ENCODE data around the gene ZBTB22.

Gene ZBTB22

DNA sequence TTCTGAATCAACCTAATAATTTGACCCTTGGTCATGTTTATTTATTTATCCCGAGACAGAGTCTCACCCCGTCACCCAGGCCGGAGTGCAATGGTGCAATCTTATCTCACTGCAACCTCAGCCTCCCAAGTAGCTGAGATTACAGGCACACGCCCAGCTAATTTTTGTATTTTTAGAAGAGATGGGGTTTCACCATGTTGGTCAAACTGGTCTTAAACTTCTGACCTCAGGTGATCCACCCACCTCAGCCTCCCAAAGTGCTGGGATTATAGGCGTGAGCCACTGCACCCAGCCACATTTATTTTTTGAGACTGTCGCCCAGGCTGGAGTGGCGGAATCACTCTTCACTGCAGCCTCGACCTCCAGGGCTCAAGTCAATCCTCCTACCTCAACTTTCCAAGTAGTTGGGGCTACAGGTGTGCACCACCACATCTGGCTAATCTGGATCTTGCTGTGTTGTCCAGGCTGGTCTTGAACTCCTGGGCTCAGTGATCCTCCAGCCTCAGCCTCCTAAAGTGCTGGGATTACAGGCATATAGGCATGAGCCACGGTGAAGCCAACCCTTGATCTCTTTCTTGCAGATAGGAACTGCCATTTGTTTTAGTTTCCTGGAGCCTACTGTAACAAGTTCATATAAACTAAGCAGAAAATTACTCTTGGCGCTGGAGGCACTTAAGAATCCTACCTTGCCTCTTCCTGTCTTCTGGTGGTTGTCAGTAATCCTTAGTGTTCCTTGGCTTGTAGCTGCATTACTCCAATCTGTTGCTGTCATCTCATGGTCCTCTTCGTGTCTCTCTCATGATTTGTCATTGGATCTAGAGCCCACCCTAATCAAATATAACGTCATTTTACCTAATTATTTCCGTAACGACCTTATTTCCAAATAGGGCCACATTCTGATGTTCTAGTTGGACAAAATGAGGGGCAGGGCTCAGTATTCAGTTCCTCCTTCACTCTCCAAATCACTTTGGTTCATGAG, 43.3 kb downstream of the ZBTB22 start:
- no peak for DNase-seq
- TF ChIP-seq GATA1 (IDR thresholded peaks at IDR 0.05; ENCODE audit: low read depth, low read length) (no peak), POLR2A (IDR thresholded peaks at IDR 0.05; ENCODE audit: low read length) (peak; percentile 42)

- TF ChIP-seq POLR2A (IDR thresholded peaks at IDR 0.05; ENCODE audit: low read length) (no peak), GATA1 (IDR thresholded peaks at IDR 0.05; ENCODE audit: low read depth, low read length) (no peak)
- no peak for DNase-seq
Measured at GRCh38 chr6:33273129-33273923, 44.2 kb downstream of the ZBTB22 start.

DNA sequence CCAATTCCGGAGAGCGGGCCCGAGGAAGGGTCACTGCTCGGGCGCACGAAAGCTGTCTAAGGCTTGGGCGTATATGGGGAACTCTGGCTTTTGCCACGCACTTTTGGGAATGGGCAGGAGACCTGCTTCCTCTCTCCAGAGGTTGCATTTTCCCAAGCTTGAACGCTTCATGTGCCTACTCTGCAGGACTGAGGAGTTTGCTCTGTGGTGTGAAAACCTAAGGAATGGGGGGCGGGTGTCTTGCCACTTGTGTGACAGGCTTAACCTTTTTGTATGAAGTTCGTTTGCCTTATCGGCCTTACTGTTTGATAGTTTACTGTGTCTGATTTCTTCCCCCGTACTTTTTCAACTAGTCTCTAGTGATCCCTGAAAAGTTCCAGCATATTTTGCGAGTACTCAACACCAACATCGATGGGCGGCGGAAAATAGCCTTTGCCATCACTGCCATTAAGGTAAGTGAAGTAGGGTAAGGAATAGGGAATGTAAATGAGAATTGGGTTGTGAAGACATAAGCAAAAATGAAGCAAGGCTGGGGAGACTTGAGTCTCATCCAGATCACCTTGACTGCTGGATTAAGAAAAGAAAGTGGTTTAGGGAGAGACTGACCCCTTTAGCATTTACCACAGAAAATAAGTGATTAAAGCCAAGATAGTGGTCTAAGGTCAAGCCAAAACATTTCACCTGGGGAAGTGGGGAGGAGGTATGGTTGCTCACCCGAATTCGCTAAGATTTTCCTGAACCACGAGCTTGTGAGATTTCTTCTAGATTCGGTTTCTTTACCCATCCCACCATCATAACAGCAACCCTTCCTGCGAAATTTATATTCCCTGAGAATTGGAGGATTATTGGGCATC, 45.0 kb downstream of the ZBTB22 start:
- no peak for DNase-seq
- TF ChIP-seq GATA1 (IDR thresholded peaks at IDR 0.05; ENCODE audit: low read depth, low read length) (no peak), POLR2A (IDR thresholded peaks at IDR 0.05; ENCODE audit: low read length) (peak; percentile 70)

GRCh38 chr6:33271468-33272274, 45.9 kb downstream of the ZBTB22 start, which contains the start of the genes RPS18 and VPS52:
RPS18 (plus strand) TSS chr6:33272075; CDS start chr6:33272120, 45 bp downstream.
VPS52 (minus strand) TSS chr6:33271876; CDS start chr6:33271675, 201 bp downstream.
- TF ChIP-seq POLR2A (IDR thresholded peaks at IDR 0.05; ENCODE audit: low read length) (peak; percentile 98), GATA1 (IDR thresholded peaks at IDR 0.05; ENCODE audit: low read depth, low read length) (no peak)
- peak; percentile 99 to 100 for DNase-seq

DNA sequence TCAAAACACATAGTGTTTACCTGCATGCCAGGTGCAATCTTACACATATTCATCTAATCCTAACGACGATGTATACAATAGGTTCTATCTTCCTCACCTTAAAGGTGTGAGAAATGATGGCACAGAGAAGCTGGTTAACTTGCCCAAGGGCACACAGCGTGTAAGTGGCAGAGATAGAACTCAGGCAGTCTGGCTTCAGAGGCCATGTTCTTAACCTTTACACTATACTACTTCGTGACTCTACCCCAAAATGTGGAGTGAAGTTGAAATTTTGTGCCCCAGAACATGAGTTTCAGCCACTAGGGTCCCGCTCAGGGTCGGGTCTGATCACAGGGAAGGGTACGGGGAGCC, 46.5 kb downstream of the ZBTB22 start:
- TF ChIP-seq POLR2A (IDR thresholded peaks at IDR 0.05; ENCODE audit: low read length): no peak
- no peak for TF ChIP-seq GATA1 (IDR thresholded peaks at IDR 0.05; ENCODE audit: low read depth, low read length)
- DNase-seq: no peak

All from erythroblast (primary cell).